AG10803 (cell line): Measurements from ENCODE around the gene ATP5ME.

Source experiments
- DNase-seq: peaks from one replicate; pipeline ENCODE4 v3.0.0; 2010; ENCODE audit warnings: low read depth
- H3K4me3 ChIP-seq: 2 replicates; pipeline ENCODE4 v1.5.1; 2011; ENCODE audit warnings: mild to moderate bottlenecking, low read length, control low read depth
- TF ChIP-seq, protein P1 (sequence below): conservative IDR thresholded peaks from 2 replicates; pipeline ENCODE4 v1.5.1; 2011; ENCODE audit warnings: mild to moderate bottlenecking, low read length, control low read depth, inconsistent platforms

The ATP5ME gene

GRCh38 chr4:654871-655463 lies 19.1 kb downstream of the ATP5ME start:
- no peak overlapping the region for H3K4me3 ChIP-seq
- DNase-seq: no peak
- TF ChIP-seq, protein P1, sequence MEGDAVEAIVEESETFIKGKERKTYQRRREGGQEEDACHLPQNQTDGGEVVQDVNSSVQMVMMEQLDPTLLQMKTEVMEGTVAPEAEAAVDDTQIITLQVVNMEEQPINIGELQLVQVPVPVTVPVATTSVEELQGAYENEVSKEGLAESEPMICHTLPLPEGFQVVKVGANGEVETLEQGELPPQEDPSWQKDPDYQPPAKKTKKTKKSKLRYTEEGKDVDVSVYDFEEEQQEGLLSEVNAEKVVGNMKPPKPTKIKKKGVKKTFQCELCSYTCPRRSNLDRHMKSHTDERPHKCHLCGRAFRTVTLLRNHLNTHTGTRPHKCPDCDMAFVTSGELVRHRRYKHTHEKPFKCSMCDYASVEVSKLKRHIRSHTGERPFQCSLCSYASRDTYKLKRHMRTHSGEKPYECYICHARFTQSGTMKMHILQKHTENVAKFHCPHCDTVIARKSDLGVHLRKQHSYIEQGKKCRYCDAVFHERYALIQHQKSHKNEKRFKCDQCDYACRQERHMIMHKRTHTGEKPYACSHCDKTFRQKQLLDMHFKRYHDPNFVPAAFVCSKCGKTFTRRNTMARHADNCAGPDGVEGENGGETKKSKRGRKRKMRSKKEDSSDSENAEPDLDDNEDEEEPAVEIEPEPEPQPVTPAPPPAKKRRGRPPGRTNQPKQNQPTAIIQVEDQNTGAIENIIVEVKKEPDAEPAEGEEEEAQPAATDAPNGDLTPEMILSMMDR: no peak

DNA sequence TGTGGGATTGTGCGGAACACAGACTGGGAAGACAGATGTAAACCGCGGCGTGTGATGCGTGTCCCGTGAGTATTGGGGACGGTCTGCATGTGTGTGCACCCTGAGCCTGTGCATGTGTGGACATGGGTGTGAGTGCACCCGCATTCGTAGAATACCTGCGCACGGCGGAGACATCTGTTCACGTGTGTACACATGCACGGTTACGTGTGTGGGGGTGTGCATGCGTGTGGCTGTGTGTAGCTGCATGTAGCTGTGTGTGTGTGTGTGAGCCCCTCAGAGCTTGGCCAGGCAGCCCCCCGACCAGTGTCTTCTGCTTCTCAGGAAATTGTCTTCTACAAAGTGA lies 19.6 kb downstream of the ATP5ME start:
- no peak for DNase-seq
- H3K4me3 ChIP-seq: no peak overlapping the region
- TF ChIP-seq, protein P1: no peak

- no peak for DNase-seq
- TF ChIP-seq, protein P1: no peak
- H3K4me3 ChIP-seq: no peak overlapping the region
Measured at GRCh38 chr4:653831-654502, 20.1 kb downstream of the ATP5ME start.

DNA sequence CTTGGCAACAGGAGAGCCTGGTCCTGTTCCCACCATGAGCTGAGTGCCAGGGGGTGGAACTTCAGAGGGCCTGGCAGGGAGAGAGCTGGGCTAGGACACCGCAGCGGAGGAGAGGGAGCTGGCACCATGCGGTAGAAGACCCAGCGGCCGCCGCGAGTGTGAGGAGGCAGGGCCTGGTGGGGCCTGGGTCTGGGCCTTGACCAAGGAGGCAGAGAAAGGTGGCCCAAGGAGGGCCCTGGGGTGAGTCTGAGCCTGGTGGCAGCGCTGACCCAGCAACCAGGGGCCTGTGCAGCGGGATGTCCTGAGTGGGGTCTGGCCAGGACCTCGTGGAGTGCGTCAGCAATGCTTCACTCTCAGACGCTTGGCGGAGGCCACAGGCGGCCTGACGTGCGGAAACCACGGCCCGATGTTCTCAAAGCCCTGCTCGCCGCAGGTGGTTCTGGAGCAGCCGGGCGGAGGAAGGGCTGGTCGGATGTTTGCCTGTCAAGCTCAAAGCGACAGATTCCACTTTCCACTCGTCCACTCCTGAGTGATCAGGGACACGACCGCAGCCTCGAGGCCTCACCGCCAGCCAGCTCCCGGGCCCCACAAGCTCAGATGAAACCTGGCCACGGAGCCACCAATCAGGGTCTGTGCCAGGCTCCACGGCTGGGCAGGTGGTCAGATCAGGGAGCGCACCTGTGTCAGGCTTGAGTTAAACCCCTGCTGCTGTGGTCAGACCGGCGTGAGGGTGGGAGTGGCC lies 20.8 kb downstream of the ATP5ME start:
- no peak for DNase-seq
- TF ChIP-seq, protein P1: no peak
- H3K4me3 ChIP-seq: no peak overlapping the region

DNA sequence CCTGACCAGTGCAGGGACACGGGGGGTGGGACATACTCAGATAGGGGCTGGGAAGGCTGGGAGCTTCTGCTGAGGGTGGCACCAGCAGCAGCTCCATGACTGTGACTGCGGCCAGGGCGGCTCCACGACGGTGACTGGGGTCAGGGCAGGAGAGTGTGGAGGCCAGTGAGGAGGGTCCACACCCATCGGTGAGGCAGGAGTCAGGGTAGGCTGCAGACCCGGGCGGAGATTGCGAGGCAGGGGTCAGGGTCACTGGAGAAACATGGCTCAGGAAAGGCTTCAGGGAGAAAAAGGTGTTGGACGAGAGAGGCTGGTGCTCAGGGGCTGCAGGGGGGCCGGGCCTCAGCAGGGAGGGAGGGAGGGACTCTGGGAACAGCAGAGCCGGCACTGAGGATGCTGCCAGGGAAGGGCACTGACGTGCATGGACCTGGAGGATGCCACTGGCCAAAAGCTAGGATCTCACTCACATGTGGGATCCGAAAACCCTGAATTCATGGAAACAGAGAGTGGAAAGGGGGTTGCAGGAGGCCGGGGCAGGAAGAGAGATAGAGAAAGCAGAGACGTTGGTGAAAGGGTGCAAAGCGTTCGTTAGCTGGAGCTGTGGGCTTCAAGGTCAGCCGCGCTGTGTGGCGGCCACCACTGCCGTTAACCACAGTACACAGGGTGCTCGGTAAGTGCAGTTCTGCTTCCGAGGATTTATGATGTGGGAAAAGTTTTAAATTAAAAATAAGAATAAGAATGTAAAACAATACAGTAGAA lies 22.0 kb downstream of the ATP5ME start:
- DNase-seq: no peak
- H3K4me3 ChIP-seq: no peak overlapping the region
- TF ChIP-seq, protein P1: no peak

DNA sequence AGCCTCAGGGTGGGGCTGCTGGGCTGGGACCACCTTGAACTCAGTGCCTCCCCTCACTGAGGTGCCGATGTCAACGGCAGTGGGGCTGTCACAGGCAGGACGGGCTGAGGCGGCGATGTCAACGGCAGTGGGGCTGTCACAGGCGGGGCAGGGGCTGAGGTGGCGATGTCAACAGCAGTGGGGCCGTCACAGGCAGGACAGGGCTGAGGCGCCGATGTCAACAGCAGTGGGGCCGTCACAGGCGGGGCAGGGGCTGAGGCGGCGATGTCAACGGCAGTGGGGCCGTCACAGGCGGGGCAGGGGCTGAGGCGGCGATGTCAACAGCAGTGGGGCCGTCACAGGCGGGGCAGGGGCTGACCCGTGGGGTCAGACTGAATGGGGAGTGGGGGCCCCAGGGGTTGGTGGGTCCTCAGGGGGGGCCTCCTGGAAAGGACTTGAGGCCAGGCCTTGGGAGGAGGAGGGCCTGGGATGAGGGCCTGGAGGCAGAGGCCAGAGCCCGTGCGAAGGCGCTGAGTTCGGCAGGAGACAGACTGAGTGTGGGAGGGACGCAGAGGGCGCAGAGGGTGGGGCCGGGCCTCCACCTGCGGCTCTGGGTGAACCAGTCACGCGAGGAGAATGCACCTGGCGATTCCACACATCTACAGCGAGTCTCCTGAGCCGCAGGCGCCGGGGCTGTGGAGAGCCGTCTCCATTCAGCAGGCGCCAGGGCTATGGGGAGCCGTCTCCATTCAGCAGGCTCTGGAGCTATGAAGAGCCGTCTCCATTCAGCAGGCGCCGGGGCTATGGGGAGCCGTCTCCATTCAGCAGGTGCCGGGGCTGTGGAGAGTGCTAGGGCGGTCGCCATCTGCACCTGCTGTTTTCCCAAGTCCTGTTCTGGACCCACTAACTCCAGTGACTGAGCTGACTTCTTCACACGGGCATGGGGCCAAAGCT lies 22.9 kb downstream of the ATP5ME start:
- TF ChIP-seq, protein P1: no peak
- no peak overlapping the region for H3K4me3 ChIP-seq
- DNase-seq: no peak
